DND-41 (cell line): ENCODE data around the gene TUBB3.

ENCODE experiments used
- CTCF ChIP-seq: IDR thresholded peaks from 2 replicates; pipeline ENCODE4 v1.5.1; 2012; ENCODE audit warnings: borderline replicate concordance, low read length, moderate library complexity, mild to moderate bottlenecking; ENCODE audit not compliant: poor library complexity, severe bottlenecking; ENCODE audit errors: extremely low read depth
- EZH2 ChIP-seq: IDR thresholded peaks from 3 replicates; pipeline ENCODE4 v1.6.1; 2012; ENCODE audit warnings: borderline replicate concordance, low read depth, mild to moderate bottlenecking, moderate library complexity, low read length, inconsistent platforms; ENCODE audit not compliant: severe bottlenecking

GRCh38 chr16:89910717-89911354 is 12.3 kb upstream of the TUBB3 start:
- TF ChIP-seq CTCF, result no peak
- TF ChIP-seq EZH2, result no peak
